Upper lobe of left lung (tissue), 4 donors: Measurements from ENCODE around the gene KCNT1.

Experiments used
- EP300 ChIP-seq, 4 donors: sonication (generic); formaldehyde crosslinking; IDR thresholded peaks; one replicate each; pipeline ENCODE4 v1.5.1; 2017; ENCODE audit warnings: antibody characterized with exemption in 4 of 4, control low read depth in 2 of 4
- POLR2A ChIP-seq, 4 donors: fragments of 450-650 bp; IDR thresholded peaks; one replicate each; pipeline ENCODE4 v1.5.1; 2016 to 2017; ENCODE audit warnings: antibody characterized with exemption in 4 of 4, mild to moderate bottlenecking in 2 of 4

DNA sequence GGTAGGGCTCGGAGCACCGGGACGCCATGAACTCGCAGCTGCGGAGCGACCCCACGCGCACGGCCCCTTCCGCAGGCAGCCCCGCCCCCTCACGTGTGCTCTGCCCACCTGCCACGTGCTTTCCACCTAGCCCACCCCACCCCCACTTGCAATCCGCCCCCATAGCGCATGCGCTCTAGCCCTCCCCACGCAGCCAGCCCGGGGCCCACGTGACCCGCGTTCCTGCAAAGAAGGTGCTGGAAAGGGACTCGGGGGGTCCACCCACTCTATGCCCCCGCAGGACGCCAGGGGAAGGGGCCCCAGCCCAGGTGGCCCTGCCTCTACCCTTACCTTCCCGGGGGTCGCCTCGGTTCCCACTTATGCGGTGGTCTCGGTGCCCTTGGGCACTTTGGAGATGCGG, 2.5 kb upstream of the KCNT1 start, which contains the start of gene SOHLH1:
- no peak for TF ChIP-seq EP300 (IDR thresholded peaks at IDR 0.05)
- TF ChIP-seq POLR2A (IDR thresholded peaks at IDR 0.05), result no peak
